Right ventricle myocardium superior (tissue), 1 donor: ENCODE data around the gene TTC7B. TPM values are rescaled to one million over a fixed set of nuclear protein-coding genes. Genes with fewer than 3 reads are reported as not detected.

Experiments used
- ATAC-seq: fragments of 200-7000 bp; cut with Tn5 transposase; one replicate; pipeline ENCODE4 v1.9.1; 2020; ENCODE audit warnings: mild to moderate bottlenecking; ENCODE audit not compliant: poor library complexity
- DNase-seq: peaks from one replicate; pipeline ENCODE4 v3.0.0-alpha.2; 2020
- intact Hi-C: fragments of 100-400 bp; cut with DNase I; formaldehyde crosslinking; loops from one replicate; pipeline ENCODE4 v1.11.2; 2022
- total RNA-seq: library from RNA; stranded (reverse); fragmentation: NEBNext Ultra II Directional; extraction: Animal tissue kit (Norgen Biotek cat#: 25700); gene quantifications from one replicate; pipeline ENCODE4 v1.2.1, GENCODE V29; 2021
- donor health status: DM: no; HTN: yes; CAD: no; lungs with severe emphysema.

TTC7B gene
- total RNA-seq, 1 donor from 2014 or later = 60.3 TPM

GRCh38 chr14:90783344-90783743, 32.9 kb downstream of the TTC7B start:
- DNase-seq (no peak), ATAC-seq (no peak)
- intact Hi-C loops = no loop called here

- ATAC-seq = no peak
- intact Hi-C loops = no loop called here
- no peak for DNase-seq
Measured at GRCh38 chr14:90782892-90783291, 33.3 kb downstream of the TTC7B start.

GRCh38 chr14:90781876-90782275, 34.4 kb downstream of the TTC7B start:
- ATAC-seq = no peak
- intact Hi-C loops = no loop called here
- no peak for DNase-seq

- intact Hi-C loops = no loop called here
- ATAC-seq (no peak), DNase-seq (no peak)
Measured at GRCh38 chr14:90781344-90781761, 34.9 kb downstream of the TTC7B start.

GRCh38 chr14:90780519-90780918, 35.7 kb downstream of the TTC7B start:
- DNase-seq (no peak), ATAC-seq (peak; percentile 22)
- intact Hi-C loops = no loop called here

GRCh38 chr14:90778571-90779255, 37.5 kb downstream of the TTC7B start:
- no peak for ATAC-seq
- intact Hi-C loops = no loop called here
- no peak for DNase-seq

GRCh38 chr14:90777830-90778485, 38.3 kb downstream of the TTC7B start:
- DNase-seq = no peak
- peak; percentile 13 for ATAC-seq
- intact Hi-C loops = no loop called here

- DNase-seq (no peak), ATAC-seq (no peak)
- intact Hi-C loops = no loop called here
Measured at GRCh38 chr14:90777358-90777757, 38.9 kb downstream of the TTC7B start.

GRCh38 chr14:90775441-90775840, 40.8 kb downstream of the TTC7B start:
- ATAC-seq = no peak
- DNase-seq = no peak
- intact Hi-C loops = no loop called here

- DNase-seq (no peak), ATAC-seq (no peak)
- intact Hi-C loops = no loop called here
Measured at GRCh38 chr14:90774316-90774715, 41.9 kb downstream of the TTC7B start.

- ATAC-seq (peak; percentile 40), DNase-seq (no peak)
- intact Hi-C loops = no loop called here
Measured at GRCh38 chr14:90773705-90774104, 42.5 kb downstream of the TTC7B start.

GRCh38 chr14:90773196-90773486, 43.1 kb downstream of the TTC7B start:
- DNase-seq (no peak), ATAC-seq (peak; percentile 20)

GRCh38 chr14:90767899-90768298, 48.3 kb downstream of the TTC7B start:
- ATAC-seq (no peak), DNase-seq (no peak)
- intact Hi-C loops = no loop called here

More at GRCh38 chr14:90773196-90773486, 43.1 kb downstream of the TTC7B start:
- intact Hi-C loops = no loop called here

- DNase-seq = no peak
- ATAC-seq = no peak
- intact Hi-C loops = no loop called here
Measured at GRCh38 chr14:90760591-90761316, 55.5 kb downstream of the TTC7B start.

GRCh38 chr14:90760078-90760444, 56.2 kb downstream of the TTC7B start:
- intact Hi-C loops = no loop called here
- no peak for DNase-seq
- ATAC-seq = peak; percentile 7

GRCh38 chr14:90759370-90760077, 56.7 kb downstream of the TTC7B start:
- intact Hi-C loops = no loop called here
- ATAC-seq (peak; percentile 49), DNase-seq (no peak)

GRCh38 chr14:90758959-90759358, 57.3 kb downstream of the TTC7B start:
- intact Hi-C loops = no loop called here
- ATAC-seq (peak; percentile 77), DNase-seq (peak; percentile 82)

GRCh38 chr14:90758028-90758889, 58.0 kb downstream of the TTC7B start:
- intact Hi-C loops = no loop called here
- ATAC-seq (peak; percentile 93), DNase-seq (peak; percentile 96)

- ATAC-seq (no peak), DNase-seq (no peak)
- intact Hi-C loops = no loop called here
Measured at GRCh38 chr14:90757452-90757851, 58.8 kb downstream of the TTC7B start.
